T47D (cell line): ENCODE measurements around the gene CPEB3.

ENCODE experiments used
- DNase-seq, 2 experiments: peaks; one replicate each; pipeline versions ENCODE4 v3.0.0 to v3.0.0-alpha.2; 2011 to 2012; ENCODE audit warnings: low read depth in 1 of 2, low spot score in 1 of 2
- JUND ChIP-seq: IDR thresholded peaks from 2 replicates; pipeline ENCODE4 v1.6.1; 2012; ENCODE audit warnings: low read depth
- in situ Hi-C: cut with HindIII; loops from 2 replicates; pipeline ENCODE4 v1.10.0; 2016; ENCODE audit warnings: low sequenced_read_pairs, low pct_unique_long_range_greater_than_20kb

The CPEB3 gene

GRCh38 chr10:92291921-92292845 is 1.3 kb upstream of the CPEB3 start:
- in situ Hi-C loops, result no loop called here
- TF ChIP-seq JUND, result no peak
- peak; percentile 61 to 79 for DNase-seq

- in situ Hi-C loops, result no loop called here
- DNase-seq, result no peak
- TF ChIP-seq JUND, result no peak
Observed at GRCh38 chr10:92291616-92291865, 663 bp upstream of the CPEB3 start.

- peak; percentile 54 to 93 for DNase-seq
- in situ Hi-C loops, result no loop called here
- TF ChIP-seq JUND, result no peak
Observed at GRCh38 chr10:92290076-92290836, 622 bp downstream of the CPEB3 start.

DNA sequence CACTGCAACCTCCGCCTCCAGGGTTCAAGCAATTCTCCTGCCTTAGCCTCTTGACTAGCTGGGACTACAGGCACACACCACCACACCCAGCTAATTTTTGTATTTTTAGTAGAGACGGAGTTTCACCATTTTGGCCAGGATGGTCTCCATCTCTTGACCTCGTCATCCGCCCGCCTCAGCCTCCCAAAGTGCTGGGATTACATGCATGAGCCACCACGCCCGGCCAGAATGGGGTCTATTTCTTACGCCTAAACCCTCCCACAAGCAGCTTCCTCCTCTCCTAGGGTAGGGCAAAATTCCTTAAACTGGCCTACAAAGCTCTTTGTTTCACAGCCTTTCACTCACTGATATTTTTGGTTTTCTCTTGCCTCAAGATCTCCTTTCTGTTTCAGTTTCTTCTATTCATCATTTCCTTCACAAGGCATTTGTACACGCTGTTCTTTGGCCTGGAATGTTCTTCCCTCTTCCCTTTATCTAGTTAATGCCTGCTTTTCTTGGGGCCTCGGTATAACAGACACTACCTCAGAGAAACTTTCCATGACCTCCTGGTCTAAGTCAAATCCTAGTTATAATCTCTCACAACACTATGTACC is 6.7 kb downstream of the CPEB3 start:
- no peak for TF ChIP-seq JUND
- DNase-seq, result no peak
- in situ Hi-C loops, result no loop called here

GRCh38 chr10:92278996-92279696 is 11.7 kb downstream of the CPEB3 start:
- in situ Hi-C loops, result no loop called here
- no peak for TF ChIP-seq JUND
- DNase-seq, result no peak

DNA sequence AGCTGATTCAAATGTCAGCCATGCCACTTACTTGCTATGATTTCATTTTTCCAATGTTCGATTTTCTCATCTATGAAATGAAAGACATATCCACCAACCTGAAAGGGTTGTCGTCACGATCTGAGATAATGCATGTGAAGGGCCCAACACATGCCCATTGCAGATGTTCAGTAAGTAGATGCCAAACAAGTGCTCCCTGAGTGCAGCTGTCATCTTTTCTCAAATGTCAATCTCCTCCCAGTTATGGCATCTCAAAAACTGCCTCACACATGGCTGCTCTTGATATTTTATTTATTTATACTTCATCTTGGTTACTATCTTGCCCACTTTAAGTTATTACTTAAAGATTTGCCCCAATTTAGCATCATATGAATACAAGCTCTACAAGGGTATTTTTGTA is 16.8 kb downstream of the CPEB3 start:
- DNase-seq, result no peak
- in situ Hi-C loops, result no loop called here
- no peak for TF ChIP-seq JUND

- DNase-seq, result no peak
- in situ Hi-C loops, result no loop called here
- no peak for TF ChIP-seq JUND
Observed at GRCh38 chr10:92268748-92269147, 22.1 kb downstream of the CPEB3 start.

- TF ChIP-seq JUND, result no peak
- no peak for DNase-seq
- in situ Hi-C loops, result no loop called here
Observed at GRCh38 chr10:92267343-92267742, 23.5 kb downstream of the CPEB3 start.

DNA sequence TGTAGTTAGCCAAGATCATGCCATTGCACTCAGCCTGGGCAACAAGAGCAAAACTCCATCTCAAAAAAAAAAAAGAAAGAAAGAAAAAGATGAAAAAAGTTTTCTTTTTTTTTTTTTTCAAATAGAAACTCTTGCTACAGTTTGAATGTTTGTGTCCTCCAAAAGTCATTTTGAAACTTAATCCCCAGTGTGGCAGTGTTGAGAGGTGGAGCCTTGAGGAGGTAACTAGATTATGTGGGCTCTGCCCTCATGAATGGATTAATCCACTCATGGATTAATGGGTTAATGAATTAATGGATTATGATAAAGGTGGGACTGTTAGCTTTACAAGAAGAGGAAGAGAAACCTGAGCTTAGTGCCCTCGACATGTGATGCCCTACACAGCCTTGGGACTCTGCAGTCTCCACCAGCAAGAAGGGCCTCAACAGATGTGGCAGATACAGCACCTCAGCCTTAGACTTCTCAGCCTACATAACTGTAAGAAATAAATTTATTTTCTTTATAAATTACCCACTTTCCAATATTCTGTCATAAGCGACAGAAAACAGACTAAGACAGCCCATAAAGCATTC is 25.1 kb downstream of the CPEB3 start:
- in situ Hi-C loops, result no loop called here
- TF ChIP-seq JUND, result no peak
- no peak for DNase-seq

- in situ Hi-C loops, result no loop called here
- DNase-seq, result no peak
- no peak for TF ChIP-seq JUND
Observed at GRCh38 chr10:92264249-92264648, 26.6 kb downstream of the CPEB3 start.

DNA sequence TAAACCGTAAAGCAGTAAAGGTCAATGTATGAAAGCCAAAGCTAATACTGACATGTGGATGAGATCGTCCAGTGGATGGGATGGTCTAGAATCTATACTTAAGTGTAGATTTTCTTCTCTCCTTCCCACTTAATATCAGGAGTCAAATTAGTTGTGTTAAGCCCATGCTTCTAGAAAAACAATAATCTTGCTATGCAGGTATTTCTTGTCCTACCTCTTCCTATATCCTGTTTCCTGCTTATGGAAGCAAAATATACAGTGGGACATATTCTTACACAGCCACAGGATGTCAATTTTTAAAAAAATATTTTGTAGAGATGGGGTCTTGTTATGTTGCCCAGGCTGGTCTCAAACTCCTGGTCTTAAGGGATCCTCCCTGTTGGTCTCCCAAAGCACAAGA is 27.5 kb downstream of the CPEB3 start:
- peak in 1 of 2 experiments; percentile 76 for DNase-seq
- in situ Hi-C loops, result no loop called here
- no peak for TF ChIP-seq JUND

GRCh38 chr10:92248566-92248965 is 42.3 kb downstream of the CPEB3 start:
- no peak for DNase-seq
- in situ Hi-C loops, result no loop called here

DNA sequence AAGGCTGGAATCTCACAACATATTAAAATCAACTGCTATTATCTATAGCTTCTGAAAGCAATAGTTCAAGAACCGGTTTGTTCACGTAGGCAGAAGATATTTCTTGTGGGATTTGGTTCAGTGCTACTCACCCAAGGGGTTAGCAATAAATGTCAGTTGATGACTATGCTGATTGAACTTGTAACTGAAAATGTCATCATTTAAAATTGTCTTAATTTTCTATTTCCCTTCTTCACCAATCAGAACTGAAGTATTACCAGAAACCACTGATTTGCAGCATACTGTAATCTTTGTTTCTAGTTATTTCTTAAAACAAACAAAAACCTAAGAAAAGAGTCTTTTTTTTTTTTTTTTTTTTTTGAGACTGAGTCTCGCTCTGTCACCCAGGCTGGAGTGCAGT is 46.1 kb downstream of the CPEB3 start:
- peak in 1 of 2 experiments; percentile 19 for DNase-seq
- in situ Hi-C loops, result no loop called here
- TF ChIP-seq JUND, result no peak

More at GRCh38 chr10:92248566-92248965, 42.3 kb downstream of the CPEB3 start:
- TF ChIP-seq JUND, result no peak
